Type B pancreatic cell (in vitro differentiated cells): Measurements from ENCODE around the gene MLLT1. TPM values are rescaled to one million over a fixed set of nuclear protein-coding genes. Genes with fewer than 3 reads are reported as not detected.

Source experiments
- DNase-seq: peaks from one replicate; pipeline ENCODE4 v3.0.0; 2021; ENCODE audit warnings: mixed read lengths; ENCODE audit not compliant: unreplicated experiment; ENCODE audit errors: extremely low spot score
- H3K27ac Mint-ChIP-seq: 2 replicates; pipeline ENCODE4 v1.8.0; 2021; ENCODE audit warnings: mild to moderate bottlenecking, mixed read lengths
- H3K27me3 Mint-ChIP-seq: 2 replicates; pipeline ENCODE4 v1.8.0; 2021; ENCODE audit warnings: mixed read lengths
- H3K36me3 Mint-ChIP-seq: 2 replicates; pipeline ENCODE4 v1.8.0; 2021; ENCODE audit warnings: mixed read lengths
- H3K4me1 Mint-ChIP-seq: one replicate; pipeline ENCODE4 v1.8.0; 2021; ENCODE audit warnings: mixed read lengths; ENCODE audit not compliant: unreplicated experiment
- H3K4me3 Mint-ChIP-seq: 2 replicates; pipeline ENCODE4 v1.8.0; 2021; ENCODE audit warnings: mild to moderate bottlenecking, mixed read lengths
- H3K9me3 Mint-ChIP-seq: 2 replicates; pipeline ENCODE4 v1.8.0; 2021; ENCODE audit warnings: mixed read lengths
- total RNA-seq: library from RNA; stranded (reverse); gene quantifications from 2 replicates; pipeline ENCODE4 v1.2.1, GENCODE V29; 2021; ENCODE audit warnings: low replicate concordance
- TF ChIP-seq, protein P1 (sequence below): fragments of 200-600 bp; sonication (generic); conservative IDR thresholded peaks from 2 replicates; pipeline ENCODE4 v1.5.0; 2021; ENCODE audit warnings: antibody characterized with exemption, mild to moderate bottlenecking

The MLLT1 gene
- total RNA-seq, 1 donor from 2014 or later = 106 TPM

DNA sequence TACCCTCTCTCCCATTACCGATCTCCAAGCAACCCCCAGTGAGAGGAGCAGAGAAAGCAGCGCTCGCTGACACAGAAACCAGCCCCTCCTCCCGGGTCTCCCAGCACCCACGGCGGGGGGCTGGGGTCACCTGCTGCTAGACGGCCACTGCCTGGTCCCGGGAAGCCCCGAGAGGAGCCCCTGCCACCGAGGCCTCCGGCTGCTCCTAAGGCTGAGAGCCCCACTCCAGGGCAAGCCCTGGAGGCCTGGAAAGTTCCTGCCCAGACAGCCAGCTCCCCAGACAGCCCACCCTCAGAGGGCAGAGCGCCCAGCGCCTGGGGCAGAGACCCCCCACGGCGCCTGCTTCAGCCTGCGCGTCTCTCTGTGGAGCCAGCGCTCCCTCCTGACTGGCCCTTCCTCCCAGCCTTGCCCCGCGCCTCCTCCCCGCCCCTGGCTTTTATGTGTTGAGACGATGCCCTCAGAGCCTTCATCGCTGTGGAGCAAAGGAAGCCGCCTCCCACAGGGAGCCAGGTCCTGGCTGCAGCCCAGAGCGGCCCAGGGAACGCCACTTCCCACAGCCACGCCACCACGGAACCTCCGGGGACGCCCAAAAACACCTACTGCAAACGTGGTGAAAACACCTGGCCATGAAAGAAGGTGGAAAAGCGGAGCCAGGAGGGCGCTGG is 51.1 kb downstream of the MLLT1 start:
- H3K27me3 Mint-ChIP-seq = no peaks in the 10 kb centered on the region
- TF ChIP-seq, protein P1, sequence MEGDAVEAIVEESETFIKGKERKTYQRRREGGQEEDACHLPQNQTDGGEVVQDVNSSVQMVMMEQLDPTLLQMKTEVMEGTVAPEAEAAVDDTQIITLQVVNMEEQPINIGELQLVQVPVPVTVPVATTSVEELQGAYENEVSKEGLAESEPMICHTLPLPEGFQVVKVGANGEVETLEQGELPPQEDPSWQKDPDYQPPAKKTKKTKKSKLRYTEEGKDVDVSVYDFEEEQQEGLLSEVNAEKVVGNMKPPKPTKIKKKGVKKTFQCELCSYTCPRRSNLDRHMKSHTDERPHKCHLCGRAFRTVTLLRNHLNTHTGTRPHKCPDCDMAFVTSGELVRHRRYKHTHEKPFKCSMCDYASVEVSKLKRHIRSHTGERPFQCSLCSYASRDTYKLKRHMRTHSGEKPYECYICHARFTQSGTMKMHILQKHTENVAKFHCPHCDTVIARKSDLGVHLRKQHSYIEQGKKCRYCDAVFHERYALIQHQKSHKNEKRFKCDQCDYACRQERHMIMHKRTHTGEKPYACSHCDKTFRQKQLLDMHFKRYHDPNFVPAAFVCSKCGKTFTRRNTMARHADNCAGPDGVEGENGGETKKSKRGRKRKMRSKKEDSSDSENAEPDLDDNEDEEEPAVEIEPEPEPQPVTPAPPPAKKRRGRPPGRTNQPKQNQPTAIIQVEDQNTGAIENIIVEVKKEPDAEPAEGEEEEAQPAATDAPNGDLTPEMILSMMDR = no peak
- peaks cover 10% of the 10 kb centered on the region for H3K36me3 Mint-ChIP-seq
- no peaks in the 10 kb centered on the region for H3K9me3 Mint-ChIP-seq
- peaks cover 14% of the 10 kb centered on the region for H3K4me1 Mint-ChIP-seq
- no peak for DNase-seq
- no peak overlapping the region for H3K4me3 Mint-ChIP-seq
- H3K27ac Mint-ChIP-seq = peak overlapping the region; percentile 43

DNA sequence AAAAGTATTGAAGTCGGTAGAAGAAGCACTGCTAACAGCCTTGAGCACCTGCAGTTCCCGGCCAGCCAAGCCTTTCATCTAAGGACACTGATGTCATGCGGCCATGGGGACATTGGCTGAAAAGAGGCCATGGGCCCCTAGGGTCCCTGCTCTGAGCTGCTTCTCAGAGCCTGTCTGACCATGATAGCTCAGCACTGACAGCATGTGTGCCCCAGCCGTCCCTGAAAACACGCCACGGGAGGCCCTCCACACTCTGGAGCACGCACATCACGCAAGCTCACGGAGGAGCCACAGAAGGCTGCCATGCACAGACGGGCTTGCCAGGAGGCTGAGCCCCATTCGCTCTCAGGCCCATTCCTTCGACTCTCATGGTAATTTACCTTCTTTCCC is 51.8 kb downstream of the MLLT1 start:
- Mint-ChIP-seq H3K36me3 (peaks cover 10% of the 10 kb centered on the region), H3K27me3 (no peaks in the 10 kb centered on the region), H3K27ac (peak overlapping the region; percentile 43), H3K9me3 (no peaks in the 10 kb centered on the region), H3K4me3 (no peak overlapping the region), H3K4me1 (peaks cover 14% of the 10 kb centered on the region)
- DNase-seq = no peak
- TF ChIP-seq, protein P1 = no peak

DNA sequence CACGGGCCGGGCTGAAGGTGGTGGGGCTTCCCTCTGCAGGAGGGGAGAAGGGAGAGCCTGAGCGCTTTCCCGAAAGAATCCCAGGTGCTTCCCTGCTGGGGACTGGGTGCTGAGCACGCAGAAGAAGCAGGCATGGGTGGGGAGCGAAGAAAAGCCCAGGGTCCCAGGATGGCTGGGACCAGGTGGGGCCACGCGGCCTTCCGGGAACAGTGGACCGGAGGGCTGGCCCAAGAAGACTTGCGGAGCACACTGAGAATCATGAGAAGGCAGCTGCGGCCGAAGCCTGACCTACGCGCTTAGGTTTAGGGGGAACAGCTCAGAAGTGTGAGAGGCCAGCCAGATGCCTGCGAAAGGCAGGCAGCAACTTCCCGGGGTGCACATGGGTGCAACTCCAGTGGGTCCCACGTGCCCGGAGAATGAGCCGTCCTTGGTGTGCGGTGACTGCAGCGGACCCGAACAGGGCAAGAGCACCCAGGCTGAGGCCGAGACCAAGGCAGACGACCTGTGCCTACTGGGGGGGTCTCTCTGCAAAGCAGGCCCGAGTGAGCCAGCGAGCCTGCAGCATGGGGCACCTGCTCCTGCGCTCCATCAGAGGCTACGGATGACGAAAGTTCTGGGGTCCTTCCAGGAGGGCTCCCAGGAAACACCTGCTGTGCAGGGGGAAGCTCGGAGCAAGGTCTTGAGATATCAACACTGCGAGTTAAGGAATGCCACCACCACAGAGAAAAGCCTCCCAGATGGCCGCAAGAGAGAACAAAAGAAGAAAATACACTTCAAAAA is 52.4 kb downstream of the MLLT1 start:
- TF ChIP-seq, protein P1 = no peak
- Mint-ChIP-seq H3K4me3 (no peak overlapping the region), H3K4me1 (peaks cover 11% of the 10 kb centered on the region), H3K27me3 (no peaks in the 10 kb centered on the region), H3K27ac (no peak overlapping the region), H3K36me3 (peaks cover 8% of the 10 kb centered on the region), H3K9me3 (no peaks in the 10 kb centered on the region)
- DNase-seq = no peak

DNA sequence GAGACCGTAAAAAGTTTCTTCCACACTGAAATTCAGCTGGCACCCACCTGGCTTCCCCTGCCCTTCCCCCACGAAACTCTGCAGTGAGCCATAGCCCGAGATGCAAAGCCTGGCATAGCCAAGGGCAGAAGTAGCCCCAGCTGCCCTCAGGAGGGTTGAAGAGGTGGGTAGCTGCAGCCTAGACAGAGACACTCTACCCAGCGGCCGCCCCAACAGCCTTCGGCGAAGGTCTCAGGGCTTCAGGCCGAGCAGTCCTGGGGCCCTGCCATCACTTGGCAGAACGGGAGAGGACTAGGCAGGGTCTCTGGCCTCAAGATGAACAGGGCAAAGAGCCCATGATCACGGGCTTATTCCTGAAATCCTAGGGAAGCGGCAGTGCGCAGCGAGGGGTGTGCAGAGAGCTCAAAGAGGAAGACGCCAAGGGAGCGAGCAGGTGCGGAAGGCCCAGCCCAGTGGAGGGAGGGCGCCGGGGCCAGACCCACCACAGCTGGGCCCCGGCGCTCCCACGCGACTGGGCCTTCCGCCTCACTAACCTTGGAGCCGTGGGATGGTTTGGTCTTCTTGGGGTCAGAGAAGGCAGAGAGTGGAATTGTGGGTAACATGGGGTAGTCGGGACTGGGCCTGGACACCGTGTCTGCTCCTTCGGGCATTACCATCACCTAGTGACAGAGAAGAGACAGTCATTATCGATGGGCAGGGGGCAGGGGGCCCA is 53.2 kb downstream of the MLLT1 start:
- Mint-ChIP-seq H3K9me3 (no peaks in the 10 kb centered on the region), H3K4me3 (no peak overlapping the region), H3K4me1 (peaks cover 8% of the 10 kb centered on the region), H3K27ac (no peak overlapping the region), H3K27me3 (no peaks in the 10 kb centered on the region), H3K36me3 (peaks cover 5% of the 10 kb centered on the region)
- TF ChIP-seq, protein P1 = no peak
- DNase-seq = no peak

DNA sequence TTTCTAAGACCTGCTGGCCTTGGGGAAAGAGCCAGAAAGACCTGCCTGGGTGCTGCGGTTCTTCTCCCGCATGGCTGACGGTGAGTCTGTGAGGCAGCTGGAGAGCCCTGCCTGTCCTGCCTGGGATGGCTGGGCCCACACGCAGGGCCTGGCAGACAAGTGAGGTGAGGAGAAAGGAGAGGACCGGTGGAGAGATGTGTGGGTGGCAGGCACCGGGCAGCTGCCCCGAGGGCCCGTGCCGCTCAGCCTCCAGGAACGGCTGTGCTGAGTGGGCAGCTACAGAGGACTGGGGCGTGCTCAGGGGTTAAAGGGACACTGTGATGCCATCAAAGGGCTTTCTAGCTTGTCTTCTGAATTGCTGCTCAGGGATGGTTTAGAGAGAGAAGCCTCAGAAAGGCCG is 53.8 kb downstream of the MLLT1 start:
- Mint-ChIP-seq H3K4me1 (peaks cover 8% of the 10 kb centered on the region), H3K36me3 (peaks cover 5% of the 10 kb centered on the region), H3K4me3 (no peak overlapping the region), H3K9me3 (no peaks in the 10 kb centered on the region), H3K27me3 (no peaks in the 10 kb centered on the region), H3K27ac (no peak overlapping the region)
- TF ChIP-seq, protein P1 = no peak
- DNase-seq = no peak
